ENCODE data around the gene WDR93.

Gene WDR93

DNA sequence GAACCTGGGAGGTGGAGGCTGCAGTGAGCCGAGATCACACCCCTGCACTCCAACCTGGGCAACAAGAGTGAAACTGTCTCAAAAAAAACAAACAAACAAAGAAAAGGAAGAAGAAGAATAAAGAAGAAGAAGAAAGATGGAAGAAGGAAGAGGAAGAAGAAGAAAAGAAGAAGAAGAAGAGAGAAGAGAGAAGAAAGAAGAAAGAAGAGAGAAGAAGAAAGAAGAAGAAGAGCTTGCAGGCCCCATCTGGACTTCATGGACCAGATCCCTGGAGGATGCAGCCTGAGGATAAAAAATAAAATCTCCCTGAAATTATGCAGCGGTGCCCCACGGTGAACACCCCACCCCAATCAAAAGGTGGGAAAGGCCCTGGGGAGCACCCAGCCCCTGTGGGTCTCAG is 69.2 kb downstream of the WDR93 start:
- TF ChIP-seq ZFP3 (CRISPR knock-in tag; IDR thresholded peaks at IDR 0.05) (no peak), ZC3H10 (CRISPR knock-in tag; IDR thresholded peaks at IDR 0.05) (no peak), PPARA (CRISPR knock-in tag; IDR thresholded peaks at IDR 0.05; ENCODE audit: borderline replicate concordance) (no peak), RARB (CRISPR knock-in tag; IDR thresholded peaks at IDR 0.05) (no peak), TCF4 (CRISPR knock-in tag; IDR thresholded peaks at IDR 0.05; ENCODE audit: borderline replicate concordance) (no peak), ZNF8 (CRISPR knock-in tag; IDR thresholded peaks at IDR 0.05) (no peak), BACH2 (CRISPR knock-in tag; IDR thresholded peaks at IDR 0.05; ENCODE audit: borderline replicate concordance) (no peak), ZFP30 (CRISPR knock-in tag; IDR thresholded peaks at IDR 0.05) (no peak), ZNF70 (CRISPR knock-in tag; IDR thresholded peaks at IDR 0.05) (no peak), ARNTL (CRISPR knock-in tag; IDR thresholded peaks at IDR 0.05; ENCODE audit: borderline replicate concordance, low read depth) (no peak), CSDC2 (CRISPR knock-in tag; IDR thresholded peaks at IDR 0.05) (no peak), ZNF565 (CRISPR knock-in tag; conservative IDR thresholded peaks at IDR 0.05; ENCODE audit: low read depth) (no peak)
- TF ChIP-seq, protein P1, sequence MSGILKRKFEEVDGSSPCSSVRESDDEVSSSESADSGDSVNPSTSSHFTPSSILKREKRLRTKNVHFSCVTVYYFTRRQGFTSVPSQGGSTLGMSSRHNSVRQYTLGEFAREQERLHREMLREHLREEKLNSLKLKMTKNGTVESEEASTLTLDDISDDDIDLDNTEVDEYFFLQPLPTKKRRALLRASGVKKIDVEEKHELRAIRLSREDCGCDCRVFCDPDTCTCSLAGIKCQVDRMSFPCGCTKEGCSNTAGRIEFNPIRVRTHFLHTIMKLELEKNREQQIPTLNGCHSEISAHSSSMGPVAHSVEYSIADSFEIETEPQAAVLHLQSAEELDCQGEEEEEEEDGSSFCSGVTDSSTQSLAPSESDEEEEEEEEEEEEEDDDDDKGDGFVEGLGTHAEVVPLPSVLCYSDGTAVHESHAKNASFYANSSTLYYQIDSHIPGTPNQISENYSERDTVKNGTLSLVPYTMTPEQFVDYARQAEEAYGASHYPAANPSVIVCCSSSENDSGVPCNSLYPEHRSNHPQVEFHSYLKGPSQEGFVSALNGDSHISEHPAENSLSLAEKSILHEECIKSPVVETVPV (CRISPR knock-in tag; IDR thresholded peaks at IDR 0.05) = no peak
- TF ChIP-seq, protein P2, sequence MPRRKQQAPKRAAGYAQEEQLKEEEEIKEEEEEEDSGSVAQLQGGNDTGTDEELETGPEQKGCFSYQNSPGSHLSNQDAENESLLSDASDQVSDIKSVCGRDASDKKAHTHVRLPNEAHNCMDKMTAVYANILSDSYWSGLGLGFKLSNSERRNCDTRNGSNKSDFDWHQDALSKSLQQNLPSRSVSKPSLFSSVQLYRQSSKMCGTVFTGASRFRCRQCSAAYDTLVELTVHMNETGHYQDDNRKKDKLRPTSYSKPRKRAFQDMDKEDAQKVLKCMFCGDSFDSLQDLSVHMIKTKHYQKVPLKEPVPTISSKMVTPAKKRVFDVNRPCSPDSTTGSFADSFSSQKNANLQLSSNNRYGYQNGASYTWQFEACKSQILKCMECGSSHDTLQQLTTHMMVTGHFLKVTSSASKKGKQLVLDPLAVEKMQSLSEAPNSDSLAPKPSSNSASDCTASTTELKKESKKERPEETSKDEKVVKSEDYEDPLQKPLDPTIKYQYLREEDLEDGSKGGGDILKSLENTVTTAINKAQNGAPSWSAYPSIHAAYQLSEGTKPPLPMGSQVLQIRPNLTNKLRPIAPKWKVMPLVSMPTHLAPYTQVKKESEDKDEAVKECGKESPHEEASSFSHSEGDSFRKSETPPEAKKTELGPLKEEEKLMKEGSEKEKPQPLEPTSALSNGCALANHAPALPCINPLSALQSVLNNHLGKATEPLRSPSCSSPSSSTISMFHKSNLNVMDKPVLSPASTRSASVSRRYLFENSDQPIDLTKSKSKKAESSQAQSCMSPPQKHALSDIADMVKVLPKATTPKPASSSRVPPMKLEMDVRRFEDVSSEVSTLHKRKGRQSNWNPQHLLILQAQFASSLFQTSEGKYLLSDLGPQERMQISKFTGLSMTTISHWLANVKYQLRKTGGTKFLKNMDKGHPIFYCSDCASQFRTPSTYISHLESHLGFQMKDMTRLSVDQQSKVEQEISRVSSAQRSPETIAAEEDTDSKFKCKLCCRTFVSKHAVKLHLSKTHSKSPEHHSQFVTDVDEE (CRISPR knock-in tag; IDR thresholded peaks at IDR 0.05) = no peak
- TF ChIP-seq, protein P3, sequence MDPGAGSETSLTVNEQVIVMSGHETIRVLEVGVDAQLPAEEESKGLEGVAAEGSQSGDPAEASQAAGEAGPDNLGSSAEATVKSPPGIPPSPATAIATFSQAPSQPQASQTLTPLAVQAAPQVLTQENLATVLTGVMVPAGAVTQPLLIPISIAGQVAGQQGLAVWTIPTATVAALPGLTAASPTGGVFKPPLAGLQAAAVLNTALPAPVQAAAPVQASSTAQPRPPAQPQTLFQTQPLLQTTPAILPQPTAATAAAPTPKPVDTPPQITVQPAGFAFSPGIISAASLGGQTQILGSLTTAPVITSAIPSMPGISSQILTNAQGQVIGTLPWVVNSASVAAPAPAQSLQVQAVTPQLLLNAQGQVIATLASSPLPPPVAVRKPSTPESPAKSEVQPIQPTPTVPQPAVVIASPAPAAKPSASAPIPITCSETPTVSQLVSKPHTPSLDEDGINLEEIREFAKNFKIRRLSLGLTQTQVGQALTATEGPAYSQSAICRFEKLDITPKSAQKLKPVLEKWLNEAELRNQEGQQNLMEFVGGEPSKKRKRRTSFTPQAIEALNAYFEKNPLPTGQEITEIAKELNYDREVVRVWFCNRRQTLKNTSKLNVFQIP (CRISPR knock-in tag; IDR thresholded peaks at IDR 0.05; ENCODE audit: borderline replicate concordance, low read depth) = no peak
- TF ChIP-seq, protein P4, sequence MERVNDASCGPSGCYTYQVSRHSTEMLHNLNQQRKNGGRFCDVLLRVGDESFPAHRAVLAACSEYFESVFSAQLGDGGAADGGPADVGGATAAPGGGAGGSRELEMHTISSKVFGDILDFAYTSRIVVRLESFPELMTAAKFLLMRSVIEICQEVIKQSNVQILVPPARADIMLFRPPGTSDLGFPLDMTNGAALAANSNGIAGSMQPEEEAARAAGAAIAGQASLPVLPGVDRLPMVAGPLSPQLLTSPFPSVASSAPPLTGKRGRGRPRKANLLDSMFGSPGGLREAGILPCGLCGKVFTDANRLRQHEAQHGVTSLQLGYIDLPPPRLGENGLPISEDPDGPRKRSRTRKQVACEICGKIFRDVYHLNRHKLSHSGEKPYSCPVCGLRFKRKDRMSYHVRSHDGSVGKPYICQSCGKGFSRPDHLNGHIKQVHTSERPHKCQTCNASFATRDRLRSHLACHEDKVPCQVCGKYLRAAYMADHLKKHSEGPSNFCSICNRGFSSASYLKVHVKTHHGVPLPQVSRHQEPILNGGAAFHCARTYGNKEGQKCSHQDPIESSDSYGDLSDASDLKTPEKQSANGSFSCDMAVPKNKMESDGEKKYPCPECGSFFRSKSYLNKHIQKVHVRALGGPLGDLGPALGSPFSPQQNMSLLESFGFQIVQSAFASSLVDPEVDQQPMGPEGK (CRISPR knock-in tag; IDR thresholded peaks at IDR 0.05; ENCODE audit: borderline replicate concordance) = no peak
- TF ChIP-seq, protein P5, sequence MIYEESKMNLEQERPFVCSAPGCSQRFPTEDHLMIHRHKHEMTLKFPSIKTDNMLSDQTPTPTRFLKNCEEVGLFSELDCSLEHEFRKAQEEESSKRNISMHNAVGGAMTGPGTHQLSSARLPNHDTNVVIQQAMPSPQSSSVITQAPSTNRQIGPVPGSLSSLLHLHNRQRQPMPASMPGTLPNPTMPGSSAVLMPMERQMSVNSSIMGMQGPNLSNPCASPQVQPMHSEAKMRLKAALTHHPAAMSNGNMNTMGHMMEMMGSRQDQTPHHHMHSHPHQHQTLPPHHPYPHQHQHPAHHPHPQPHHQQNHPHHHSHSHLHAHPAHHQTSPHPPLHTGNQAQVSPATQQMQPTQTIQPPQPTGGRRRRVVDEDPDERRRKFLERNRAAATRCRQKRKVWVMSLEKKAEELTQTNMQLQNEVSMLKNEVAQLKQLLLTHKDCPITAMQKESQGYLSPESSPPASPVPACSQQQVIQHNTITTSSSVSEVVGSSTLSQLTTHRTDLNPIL (CRISPR knock-in tag; IDR thresholded peaks at IDR 0.05; ENCODE audit: low read depth) = no peak
- ATAC-seq = no peak

DNA sequence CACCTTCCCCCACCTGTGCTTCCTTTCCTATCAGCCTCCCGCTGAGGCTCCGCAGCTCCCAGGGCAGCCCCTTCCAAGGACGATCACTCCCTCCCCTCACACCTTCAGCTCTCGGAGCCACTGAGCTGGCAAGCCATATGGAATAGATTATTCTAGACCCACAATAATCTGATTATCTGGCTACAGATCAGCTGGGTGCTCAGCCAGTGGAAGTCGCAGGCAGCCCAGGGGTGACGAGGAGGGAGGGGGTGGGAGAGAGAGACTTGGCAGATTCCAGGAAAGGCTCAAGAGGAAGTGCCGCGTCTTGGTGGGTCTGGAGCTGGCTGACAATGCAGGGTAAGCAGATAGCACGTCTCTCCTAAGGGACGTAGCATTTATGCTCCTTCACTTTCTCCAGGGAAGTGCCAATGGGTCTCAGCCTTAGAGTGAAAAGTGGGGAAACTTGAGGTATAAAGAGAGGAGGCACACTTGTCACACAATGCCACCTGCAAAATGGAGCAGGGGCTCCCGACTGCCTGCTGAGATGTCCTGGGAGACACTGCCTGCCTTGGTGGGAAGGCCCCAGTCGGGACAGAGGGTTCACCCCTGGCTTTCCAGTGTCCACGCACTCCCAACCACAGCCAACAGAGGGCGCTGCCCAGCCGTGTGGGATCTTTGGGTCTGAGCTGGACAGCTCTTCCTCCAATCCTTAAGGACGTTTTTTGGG is 69.8 kb downstream of the WDR93 start:
- ATAC-seq = peak; percentile 99
- TF ChIP-seq TCF4 (CRISPR knock-in tag; IDR thresholded peaks at IDR 0.05; ENCODE audit: borderline replicate concordance) (peak; percentile 76; the same call in 1 of the 2 replicates), ZNF565 (CRISPR knock-in tag; conservative IDR thresholded peaks at IDR 0.05; ENCODE audit: low read depth) (no peak)

DNA sequence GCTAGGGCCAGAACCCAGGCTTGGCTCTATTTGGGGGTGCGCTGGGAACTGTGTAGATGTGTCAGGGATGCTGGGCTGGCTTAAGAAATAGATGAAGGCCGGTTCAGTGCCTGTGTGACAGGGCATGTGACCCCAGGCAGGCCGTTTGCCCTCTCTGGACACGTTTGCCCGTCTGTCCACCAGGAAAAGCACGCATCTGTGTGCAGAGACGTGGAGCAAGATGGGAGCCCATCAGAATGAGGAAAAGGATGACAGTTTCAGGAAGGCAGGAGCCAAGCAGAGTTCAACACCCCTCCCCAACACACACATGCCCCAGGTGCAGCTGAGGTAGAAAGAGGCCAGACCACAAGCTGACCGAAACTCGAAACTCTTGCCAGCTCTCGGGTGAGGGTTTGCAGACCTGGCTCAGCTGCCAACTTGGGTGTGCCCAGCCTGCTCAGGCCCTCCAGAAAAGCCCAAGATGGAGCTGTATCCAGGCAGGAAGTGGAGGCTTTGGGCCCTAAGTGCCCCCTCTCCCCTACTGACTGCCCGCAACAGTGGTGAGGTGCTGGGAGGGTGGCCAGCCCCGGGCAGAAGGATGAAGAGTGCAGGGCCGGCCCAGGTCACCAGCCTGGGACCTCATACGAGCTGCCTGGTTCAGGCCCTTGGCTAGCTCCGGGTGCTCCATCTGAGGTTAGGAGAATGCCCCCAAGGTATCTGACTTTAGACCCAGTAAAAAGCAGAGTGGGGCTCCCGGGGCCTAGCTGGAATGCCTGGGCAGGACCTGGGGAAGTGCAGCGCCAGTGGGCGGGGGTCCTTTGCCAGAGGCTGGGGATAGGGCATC is 70.6 kb downstream of the WDR93 start:
- peak; percentile 45 for ATAC-seq
- TF ChIP-seq ZNF565 (CRISPR knock-in tag; conservative IDR thresholded peaks at IDR 0.05; ENCODE audit: low read depth) (no peak), ESRRG (CRISPR knock-in tag; IDR thresholded peaks at IDR 0.05) (no peak), ARNTL (CRISPR knock-in tag; IDR thresholded peaks at IDR 0.05; ENCODE audit: borderline replicate concordance, low read depth) (no peak), GLIS3 (CRISPR knock-in tag; IDR thresholded peaks at IDR 0.05) (no peak), TCF4 (CRISPR knock-in tag; IDR thresholded peaks at IDR 0.05; ENCODE audit: borderline replicate concordance) (no peak), ZNF70 (CRISPR knock-in tag; IDR thresholded peaks at IDR 0.05) (no peak)
- TF ChIP-seq, protein P2 (CRISPR knock-in tag; IDR thresholded peaks at IDR 0.05) = no peak
- TF ChIP-seq, protein P5 (CRISPR knock-in tag; IDR thresholded peaks at IDR 0.05; ENCODE audit: low read depth) = no peak
- TF ChIP-seq, protein P3 (CRISPR knock-in tag; IDR thresholded peaks at IDR 0.05; ENCODE audit: borderline replicate concordance, low read depth) = no peak

Measured in SK-N-SH treated with all-trans-retinoic acid at 6 μM for 48 hours (cell line).